HCT116 (cell line): Measurements from ENCODE around the gene IFNA10. TPM values are rescaled to one million over a fixed set of nuclear protein-coding genes. Genes with fewer than 3 reads are reported as not detected.
A peak's percentile ranks its signal among the peaks of the same experiment; 100 is the strongest.
"Not testable (repeated sequence)": the region's sequence is repeated elsewhere in the genome, so short reads cannot be mapped to it uniquely, and the experiment has no call there.

Experiments
- ATAC-seq: fragments of 200-7000 bp; cut with Tn5 transposase; 2 replicates; pipeline ENCODE4 v1.9.1; 2020; ENCODE audit warnings: mild to moderate bottlenecking, moderate library complexity
- BruUV-seq: library from RNA; stranded (reverse); fragments of 400-500 nt; replicated peaks from 2 replicates; lab custom pipeline; 2021; lab: Mats Ljungman, UMichigan
- CTCF ChIA-PET: fragments of 300-600 bp; sonication (Branson Sonifier 250); formaldehyde crosslinking; loops from one replicate; lab custom pipeline; 2021; ENCODE audit warnings: antibody characterized with exemption; lab: Charles Lee
- POLR2A ChIA-PET: fragments of 300-600, 350-600 bp; sonication (Branson Sonifier 250); formaldehyde crosslinking; loops from one replicate; lab custom pipeline; 2021; ENCODE audit warnings: antibody characterized with exemption; lab: Charles Lee
- RAD21 ChIA-PET, 2 experiments: fragments of 300-600 bp; sonication (Branson Sonifier 250); formaldehyde crosslinking; loops; one replicate each; lab custom pipeline; 2023; ENCODE audit warnings: low total read pairs in 2 of 2; ENCODE audit not compliant: uncharacterized antibody in 2 of 2, unreplicated experiment in 2 of 2, low non-redundant PET in 1 of 2; lab: Charles Lee
- DNase-seq: peaks from one replicate; pipeline ENCODE4 v3.0.0-alpha.2; 2010; ENCODE audit warnings: low read depth, low spot score
- H2AFZ ChIP-seq: fragments of 200-600 bp; shearing (Covaris generic), sonication (generic); 2 replicates; pipeline ENCODE4 v1.6.1; 2017; ENCODE audit warnings: low read depth, mixed run types, mixed read lengths, antibody characterized with exemption, low read length; ENCODE audit not compliant: poor library complexity, severe bottlenecking
- H3K27ac ChIP-seq: 2 replicates; pipeline ENCODE4 v1.5.1; 2012; ENCODE audit warnings: low read depth, low read length
- H3K27me3 ChIP-seq: fragments of 200-600 bp; sonication (generic); 2 replicates; pipeline ENCODE4 v1.6.1; 2016; ENCODE audit warnings: mixed run types, low read length, mixed read lengths; ENCODE audit not compliant: insufficient read depth
- H3K36me3 ChIP-seq, 2 experiments: fragments of 200-500 bp in 1 of 2; fragments of 200-600 bp in 1 of 2; sonication (Bioruptor generic) in 1 of 2; sonication (generic) in 1 of 2; 2 replicates each; pipeline versions ENCODE4 v1.5.1 to v1.6.1; 2014 to 2016; ENCODE audit warnings: low read length in 2 of 2, inconsistent platforms in 1 of 2, mixed read lengths in 1 of 2, mixed run types in 1 of 2; ENCODE audit not compliant: insufficient read depth in 2 of 2, control insufficient read depth in 1 of 2
- H3K4me1 ChIP-seq, 2 experiments: fragments of 200-600 bp in 1 of 2; sonication (generic) in 1 of 2; 2 replicates each; pipeline versions ENCODE4 v1.5.1 to v1.6.1; 2012 to 2017; ENCODE audit warnings: low read length in 2 of 2, inconsistent platforms in 1 of 2, mild to moderate bottlenecking in 1 of 2, mixed read lengths in 1 of 2, mixed run types in 1 of 2, moderate library complexity in 1 of 2; ENCODE audit not compliant: insufficient read depth in 2 of 2, control insufficient read depth in 1 of 2
- H3K4me2 ChIP-seq: fragments of 200-600 bp; sonication (generic); 2 replicates; pipeline ENCODE4 v1.6.1; 2017; ENCODE audit warnings: mixed run types, low read length, mixed read lengths
- H3K4me3 ChIP-seq, 2 experiments: fragments of 200-600 bp in 1 of 2; sonication (generic) in 1 of 2; replicated peaks in 1 of 2; 2 replicates each; pipeline ENCODE4 v1.5.1; 2011 to 2016; ENCODE audit warnings: low read length in 2 of 2, control low read depth in 1 of 2, low read depth in 1 of 2, mild to moderate bottlenecking in 1 of 2, mixed read lengths in 1 of 2, mixed run types in 1 of 2
- H3K79me2 ChIP-seq: fragments of 200-600 bp; sonication (generic); 2 replicates; pipeline ENCODE4 v1.6.1; 2017; ENCODE audit warnings: mild to moderate bottlenecking, mixed run types, low read length, moderate library complexity, mixed read lengths; ENCODE audit not compliant: insufficient read depth
- H3K9ac ChIP-seq: fragments of 200-600 bp; sonication (generic); 2 replicates; pipeline ENCODE4 v1.6.1; 2016; ENCODE audit warnings: low read length, mixed read lengths
- H3K9me2 ChIP-seq: fragments of 200-600 bp; sonication (generic), shearing (Covaris generic); 2 replicates; pipeline ENCODE4 v1.6.1; 2017; ENCODE audit warnings: mixed run types, mild to moderate bottlenecking, moderate library complexity; ENCODE audit not compliant: insufficient read depth
- H3K9me3 ChIP-seq, 2 experiments: fragments of 200-500 bp in 1 of 2; fragments of 200-600 bp in 1 of 2; sonication (Bioruptor generic) in 1 of 2; sonication (generic) in 1 of 2; 2 replicates each; pipeline ENCODE4 v1.6.1; 2014 to 2017; ENCODE audit warnings: low read length in 2 of 2, mixed read lengths in 2 of 2, inconsistent platforms in 1 of 2, low read depth in 1 of 2, mild to moderate bottlenecking in 1 of 2, mixed run types in 1 of 2, moderate library complexity in 1 of 2; ENCODE audit not compliant: control insufficient read depth in 1 of 2, insufficient read depth in 1 of 2
- H4K20me1 ChIP-seq: fragments of 200-600 bp; sonication (generic), shearing (Covaris generic); 2 replicates; pipeline ENCODE4 v1.6.1; 2017; ENCODE audit warnings: mixed run types, mild to moderate bottlenecking, moderate library complexity; ENCODE audit not compliant: insufficient read depth
- CTCF ChIP-seq, 3 experiments: fragments of 200-600 bp in 1 of 3; sonication (generic) in 1 of 3; IDR thresholded peaks in 2 of 3; conservative IDR thresholded peaks in 1 of 3; 2 replicates each; pipeline ENCODE4 v1.5.1; 2012 to 2017; ENCODE audit warnings: low read depth in 2 of 3, low read length in 2 of 3, antibody characterized with exemption in 1 of 3, borderline replicate concordance in 1 of 3, control low read depth in 1 of 3, mild to moderate bottlenecking in 1 of 3, mixed read lengths in 1 of 3, mixed run types in 1 of 3, moderate library complexity in 1 of 3; ENCODE audit not compliant: insufficient read depth in 1 of 3
- ELF1 ChIP-seq: IDR thresholded peaks from 2 replicates; pipeline ENCODE4 v1.6.1; 2012; ENCODE audit warnings: low read depth, borderline replicate concordance
- EZH2 ChIP-seq: fragments of 200-600 bp; sonication (generic); IDR thresholded peaks from 2 replicates; pipeline ENCODE4 v1.6.1; 2017; ENCODE audit warnings: antibody characterized with exemption, mixed run types
- EZH2phosphoT487 ChIP-seq: fragments of 200-600 bp; IDR thresholded peaks from 2 replicates; pipeline ENCODE4 v1.6.1; 2018; ENCODE audit warnings: antibody characterized with exemption, borderline replicate concordance
- FOSL1 ChIP-seq: IDR thresholded peaks from 2 replicates; pipeline ENCODE4 v1.6.1; 2012; ENCODE audit warnings: low read depth
- JUND ChIP-seq: IDR thresholded peaks from 2 replicates; pipeline ENCODE4 v1.6.1; 2012
- MAX ChIP-seq: IDR thresholded peaks from 2 replicates; pipeline ENCODE4 v1.6.1; 2012
- RAD21 ChIP-seq: IDR thresholded peaks from 2 replicates; pipeline ENCODE4 v1.6.1; 2012; ENCODE audit warnings: low read depth, mild to moderate bottlenecking
- SIN3A ChIP-seq: IDR thresholded peaks from 2 replicates; pipeline ENCODE4 v1.6.1; 2012; ENCODE audit warnings: low read depth
- SRF ChIP-seq: IDR thresholded peaks from 2 replicates; pipeline ENCODE4 v1.6.1; 2012; ENCODE audit warnings: low read depth
- TCF7L2 ChIP-seq: IDR thresholded peaks from 2 replicates; pipeline ENCODE4 v1.7.0; 2011; ENCODE audit warnings: borderline replicate concordance, inconsistent platforms; ENCODE audit not compliant: insufficient read depth, insufficient read length; ENCODE audit errors: extremely low read depth
- ZNF274 ChIP-seq: fragments of 200-500 bp; sonication (Bioruptor generic); IDR thresholded peaks from 2 replicates; pipeline ENCODE4 v1.6.1; 2014; ENCODE audit warnings: mild to moderate bottlenecking, low read depth, low read length, inconsistent platforms
- intact Hi-C: fragments of 100-400 bp; cut with micrococcal nuclease; formaldehyde crosslinking; loops from 2 replicates; pipeline ENCODE4 v1.10.0; 2022
- total RNA-seq: library from RNA; stranded (reverse); gene quantifications from one replicate; pipeline ENCODE4 v1.2.1, GENCODE V29; 2021; ENCODE audit not compliant: unreplicated experiment

IFNA10 gene
- total RNA-seq, 1 experiment from 2014 or later = not detected

- peak; percentile 98 for ATAC-seq
- intact Hi-C loops, H3K4me2 ChIP-seq, RAD21 ChIA-PET, H3K79me2 ChIP-seq, BruUV-seq, H3K9ac ChIP-seq, H3K36me3 ChIP-seq, H3K4me1 ChIP-seq, H3K9me2 ChIP-seq, H3K9me3 ChIP-seq, H3K4me3 ChIP-seq, H4K20me1 ChIP-seq, H3K27ac ChIP-seq, H3K27me3 ChIP-seq: not testable (repeated sequence)
- POLR2A ChIA-PET = interaction anchor here (1.0 kb wide), 1 partner anchor 9 kb away, joined by 3 read pairs; no protein-coding TSS in a partner anchor
- CTCF ChIA-PET = interaction anchor here (0.6 to 2.4 kb wide), 26 partner anchors 9 to 1285 kb away, joined by 3 to 13 read pairs (median 5); no protein-coding TSS in a partner anchor
- peak overlapping the region; percentile 60 for H2AFZ ChIP-seq
- peak; percentile 15 for DNase-seq
- TF ChIP-seq RAD21 = peak; percentile 52
- peak; percentile 23 to 64 (median 62); a peak in 5 of 6 replicates for TF ChIP-seq CTCF (IDR thresholded peaks at IDR 0.05 in 2 of 3, conservative IDR thresholded peaks at IDR 0.05 in 1 of 3; ENCODE audit: borderline replicate concordance in 1 of 3, insufficient read depth in 1 of 3, low read depth in 2 of 3, low read length in 2 of 3)
Observed at GRCh38 chr9:21182810-21183736, 23.9 kb downstream of the IFNA10 start.

- Histone ChIP-seq H3K79me2 (no peaks in the 10 kb centered on the region), H3K9ac (no peak overlapping the region), H3K36me3 (no peaks in the 10 kb centered on the region), H3K4me1 (no peaks in the 10 kb centered on the region), H3K4me2 (no peak overlapping the region), H3K27ac (no peak overlapping the region), H2AFZ (no peak overlapping the region), H3K4me3 (no peak overlapping the region), H4K20me1 (no peaks in the 10 kb centered on the region), H3K9me2 (no peaks in the 10 kb centered on the region), H3K27me3 (no peaks in the 10 kb centered on the region), H3K9me3 (no peaks in the 10 kb centered on the region)
- RAD21 ChIA-PET = no interaction called here
- BruUV-seq = no TSS peak
- intact Hi-C loops = no loop called here
- TF ChIP-seq JUND = no peak
- TF ChIP-seq SRF = no peak
- no peak for TF ChIP-seq EZH2phosphoT487
- TF ChIP-seq SIN3A = no peak
- no peak for TF ChIP-seq ZNF274
- TF ChIP-seq TCF7L2 = no peak
- TF ChIP-seq MAX = no peak
- no peak for TF ChIP-seq FOSL1
- TF ChIP-seq ELF1 = no peak
- TF ChIP-seq EZH2 = no peak
- no peak for ATAC-seq
- CTCF ChIA-PET = interaction anchor here (2.0 kb wide), 1 partner anchor 8 kb away, joined by 8 read pairs; no protein-coding TSS in a partner anchor
- no peak for DNase-seq
- POLR2A ChIA-PET = no interaction called here
Observed at GRCh38 chr9:21174671-21175070, 32.3 kb downstream of the IFNA10 start.
